Measurements from ENCODE around the gene FAM24B. TPM values are rescaled to one million over a fixed set of nuclear protein-coding genes. Genes with fewer than 3 reads are reported as not detected.
"Not testable (repeated sequence)": the region's sequence is repeated elsewhere in the genome, so short reads cannot be mapped to it uniquely, and the experiment has no call there.

Gene FAM24B
- total RNA-seq, 1 donor from 2014 or later = 11.1 TPM

- TF ChIP-seq CTCF (IDR thresholded peaks at IDR 0.05; ENCODE audit: insufficient read depth, low read length, severe bottlenecking) = no peak
- Histone ChIP-seq H3K4me3 (ENCODE audit: low read depth, low read length) (no peak overlapping the region), H3K36me3 (ENCODE audit: control insufficient read depth, insufficient read depth, low read length) (no peaks in the 10 kb centered on the region), H3K27me3 (ENCODE audit: control insufficient read depth, insufficient read depth, low read length) (no peaks in the 10 kb centered on the region)
- no peak for DNase-seq (ENCODE audit: low read depth)
- peak; percentile 52 for FAIRE-seq
These were observed 3.4 kb downstream of the FAM24B start for GRCh38 chr10:122875843-122876466.

- H3K27me3 ChIP-seq (ENCODE audit: control insufficient read depth, insufficient read depth, low read length); H3K36me3 ChIP-seq (ENCODE audit: control insufficient read depth, insufficient read depth, low read length); DNase-seq (ENCODE audit: low read depth); FAIRE-seq; H3K4me3 ChIP-seq (ENCODE audit: low read depth, low read length): not testable (repeated sequence)
These were observed 7.4 kb downstream of the FAM24B start for GRCh38 chr10:122871947-122872346.

GRCh38 chr10:122868768-122869167 lies 10.6 kb downstream of the FAM24B start:
- H3K36me3 ChIP-seq (ENCODE audit: control insufficient read depth, insufficient read depth, low read length); H3K27me3 ChIP-seq (ENCODE audit: control insufficient read depth, insufficient read depth, low read length); H3K4me3 ChIP-seq (ENCODE audit: low read depth, low read length); FAIRE-seq; DNase-seq (ENCODE audit: low read depth): not testable (repeated sequence)

GRCh38 chr10:122866757-122867482 lies 12.5 kb downstream of the FAM24B start:
- H3K36me3 ChIP-seq (ENCODE audit: control insufficient read depth, insufficient read depth, low read length); FAIRE-seq; H3K4me3 ChIP-seq (ENCODE audit: low read depth, low read length); H3K27me3 ChIP-seq (ENCODE audit: control insufficient read depth, insufficient read depth, low read length): not testable (repeated sequence)
- DNase-seq (ENCODE audit: low read depth) = peak; percentile 21

- DNase-seq (ENCODE audit: low read depth) (peak; percentile 62), FAIRE-seq (no peak)
- Histone ChIP-seq H3K36me3 (ENCODE audit: control insufficient read depth, insufficient read depth, low read length) (no peaks in the 10 kb centered on the region), H3K4me3 (ENCODE audit: low read depth, low read length) (no peak overlapping the region), H3K27me3 (ENCODE audit: control insufficient read depth, insufficient read depth, low read length) (no peaks in the 10 kb centered on the region)
- TF ChIP-seq CTCF (IDR thresholded peaks at IDR 0.05; ENCODE audit: insufficient read depth, low read length, severe bottlenecking) = no peak
These were observed 14.5 kb downstream of the FAM24B start for GRCh38 chr10:122864901-122865300.

GRCh38 chr10:122864194-122864592 lies 15.2 kb downstream of the FAM24B start:
- H3K36me3 ChIP-seq (ENCODE audit: control insufficient read depth, insufficient read depth, low read length) = no peaks in the 10 kb centered on the region
- DNase-seq (ENCODE audit: low read depth) (no peak), FAIRE-seq (no peak)
- no peaks in the 10 kb centered on the region for H3K27me3 ChIP-seq (ENCODE audit: control insufficient read depth, insufficient read depth, low read length)
- TF ChIP-seq CTCF (IDR thresholded peaks at IDR 0.05; ENCODE audit: insufficient read depth, low read length, severe bottlenecking) = no peak
- no peak overlapping the region for H3K4me3 ChIP-seq (ENCODE audit: low read depth, low read length)

GRCh38 chr10:122863216-122864193 lies 15.9 kb downstream of the FAM24B start:
- FAIRE-seq = no peak
- no peaks in the 10 kb centered on the region for H3K36me3 ChIP-seq (ENCODE audit: control insufficient read depth, insufficient read depth, low read length)
- TF ChIP-seq CTCF (IDR thresholded peaks at IDR 0.05; ENCODE audit: insufficient read depth, low read length, severe bottlenecking) = no peak
- DNase-seq (ENCODE audit: low read depth) = no peak
- no peak overlapping the region for H3K4me3 ChIP-seq (ENCODE audit: low read depth, low read length)
- H3K27me3 ChIP-seq (ENCODE audit: control insufficient read depth, insufficient read depth, low read length) = no peaks in the 10 kb centered on the region

Measured in bronchial epithelial cell (primary cell).